H1 (cell line): ENCODE measurements around the gene BCKDHB. TPM values are rescaled to one million over a fixed set of nuclear protein-coding genes. Genes with fewer than 3 reads are reported as not detected.

Experiments
- CTCF ChIA-PET: fragments of 300-600 bp; sonication (Branson Sonifier 250); formaldehyde crosslinking; loops from one replicate; lab custom pipeline; 2021; ENCODE audit not compliant: partially characterized antibody; lab: Charles Lee
- POLR2A ChIA-PET: fragments of 300-600 bp; sonication (Branson Sonifier 250); formaldehyde crosslinking; loops from one replicate; lab custom pipeline; 2021; ENCODE audit warnings: inconsistent platforms; ENCODE audit not compliant: partially characterized antibody; lab: Charles Lee
- DNase-seq, 2 experiments: peaks; one replicate each; pipeline versions ENCODE4 v3.0.0 to v3.0.0-alpha.2; 2010 to 2022; ENCODE audit warnings: low spot score in 2 of 2, low read depth in 1 of 2, mixed read lengths in 1 of 2
- FAIRE-seq: peaks from 2 replicates; lab custom pipeline; 2011; peaks lifted over from hg19 to GRCh38; lab: Jason Lieb, UNC
- H2AFZ ChIP-seq: 2 replicates; pipeline ENCODE4 v1.8.1; 2012; ENCODE audit warnings: low read length, inconsistent platforms
- H2AK5ac ChIP-seq: 2 replicates; pipeline ENCODE4 v1.6.1; 2013; ENCODE audit warnings: low read depth, low read length
- H2BK120ac ChIP-seq: replicated peaks from 2 replicates; pipeline ENCODE3; 2013; ENCODE audit warnings: low read depth, low read length, inconsistent platforms
- H2BK12ac ChIP-seq: 2 replicates; pipeline ENCODE4 v1.6.1; 2013; ENCODE audit warnings: low read depth, low read length
- H2BK15ac ChIP-seq: 2 replicates; pipeline ENCODE4 v1.6.1; 2013; ENCODE audit warnings: low read length
- H2BK20ac ChIP-seq: 2 replicates; pipeline ENCODE4 v1.6.1; 2013; ENCODE audit warnings: low read length
- H2BK5ac ChIP-seq: 2 replicates; pipeline ENCODE4 v1.6.1; 2013; ENCODE audit warnings: low read depth, low read length
- H3K14ac ChIP-seq: 2 replicates; pipeline ENCODE4 v1.6.1; 2013; ENCODE audit warnings: inconsistent platforms; ENCODE audit not compliant: insufficient read length
- H3K18ac ChIP-seq: 2 replicates; pipeline ENCODE4 v1.6.1; 2013; ENCODE audit warnings: low read length; ENCODE audit errors: extremely low read depth
- H3K23ac ChIP-seq: 2 replicates; pipeline ENCODE4 v1.6.1; 2013; ENCODE audit warnings: inconsistent platforms; ENCODE audit not compliant: insufficient read length
- H3K23me2 ChIP-seq: 2 replicates; pipeline ENCODE4 v1.6.1; 2013; ENCODE audit warnings: low read depth, low read length
- H3K27ac ChIP-seq: 2 replicates; pipeline ENCODE4 v1.6.1; 2011; ENCODE audit warnings: low read depth, low read length, inconsistent platforms
- H3K27me3 ChIP-seq, 4 experiments: replicated peaks in 1 of 4; 1 replicate in 1 of 4; 2 replicates in 3 of 4; pipeline versions ENCODE4 v1.6.1 to v1.8.1; 2011 to 2013; ENCODE audit warnings: low read length in 3 of 4, mild to moderate bottlenecking in 3 of 4, inconsistent platforms in 2 of 4, mixed read lengths in 2 of 4, moderate library complexity in 1 of 4; ENCODE audit not compliant: control insufficient read depth in 3 of 4, insufficient read depth in 3 of 4; ENCODE audit errors: extremely low read depth in 1 of 4
- H3K36me3 ChIP-seq, 4 experiments: 2 replicates each; pipeline versions ENCODE4 v1.6.1 to v1.8.1; 2011 to 2013; ENCODE audit warnings: mild to moderate bottlenecking in 4 of 4, low read length in 3 of 4, moderate library complexity in 2 of 4, control low read depth in 1 of 4, inconsistent platforms in 1 of 4; ENCODE audit not compliant: insufficient read depth in 4 of 4, control insufficient read depth in 2 of 4
- H3K4ac ChIP-seq: replicated peaks from 2 replicates; pipeline ENCODE3; 2013; ENCODE audit warnings: low read length, low read depth, mixed read lengths, inconsistent platforms; ENCODE audit not compliant: insufficient read length
- H3K4me1 ChIP-seq, 4 experiments: replicated peaks in 1 of 4; 1 replicate in 1 of 4; 2 replicates in 3 of 4; pipeline versions ENCODE4 v1.6.1 to v1.8.1; 2011 to 2013; ENCODE audit warnings: low read length in 3 of 4, inconsistent platforms in 2 of 4, mixed read lengths in 1 of 4; ENCODE audit not compliant: insufficient read depth in 4 of 4, control insufficient read depth in 3 of 4
- H3K4me2 ChIP-seq, 2 experiments: 2 replicates each; pipeline versions ENCODE4 v1.6.1 to v1.8.1; 2011 to 2013; ENCODE audit warnings: low read depth in 2 of 2, low read length in 2 of 2, control low read depth in 1 of 2, inconsistent platforms in 1 of 2, mild to moderate bottlenecking in 1 of 2; ENCODE audit not compliant: insufficient read depth in 1 of 2
- H3K4me3 ChIP-seq, 4 experiments: fragments of 200-600, 300-600 bp in 1 of 4; sonication (generic), shearing (Covaris generic), sonication (Bioruptor Twin) in 1 of 4; 2 replicates each; pipeline versions ENCODE4 v1.5.1 to v1.8.1; 2011 to 2016; ENCODE audit warnings: low read length in 4 of 4, low read depth in 3 of 4, control low read depth in 2 of 4, inconsistent platforms in 2 of 4, mild to moderate bottlenecking in 2 of 4, mixed read lengths in 1 of 4, moderate library complexity in 1 of 4; ENCODE audit not compliant: insufficient read depth in 2 of 4; ENCODE audit errors: extremely low read depth in 1 of 4
- H3K56ac ChIP-seq: replicated peaks from 2 replicates; pipeline ENCODE3; 2013; ENCODE audit warnings: low read depth, mild to moderate bottlenecking, mixed read lengths, low read length, inconsistent platforms; ENCODE audit not compliant: insufficient read length
- H3K79me1 ChIP-seq: 2 replicates; pipeline ENCODE4 v1.6.1; 2013; ENCODE audit warnings: low read depth, low read length, control low read depth
- H3K79me2 ChIP-seq, 2 experiments: 2 replicates each; pipeline versions ENCODE4 v1.6.1 to v1.8.1; 2012 to 2013; ENCODE audit warnings: low read length in 2 of 2, mild to moderate bottlenecking in 2 of 2, inconsistent platforms in 1 of 2; ENCODE audit not compliant: insufficient read depth in 2 of 2, control insufficient read depth in 1 of 2
- H3K9ac ChIP-seq, 4 experiments: replicated peaks in 1 of 4; 1 replicate in 1 of 4; 2 replicates in 3 of 4; pipeline versions ENCODE4 v1.6.1 to v1.8.1; 2011 to 2013; ENCODE audit warnings: low read depth in 3 of 4, low read length in 3 of 4, control low read depth in 2 of 4, mild to moderate bottlenecking in 2 of 4, moderate library complexity in 2 of 4, inconsistent platforms in 1 of 4; ENCODE audit errors: extremely low read depth in 1 of 4
- H3K9me3 ChIP-seq, 2 experiments: 2 replicates each; pipeline versions ENCODE4 v1.6.1 to v1.8.1; 2012 to 2013; ENCODE audit warnings: mild to moderate bottlenecking in 2 of 2, moderate library complexity in 2 of 2, control low read depth in 1 of 2, inconsistent platforms in 1 of 2, low read depth in 1 of 2, low read length in 1 of 2, mixed read lengths in 1 of 2; ENCODE audit not compliant: insufficient read depth in 2 of 2
- H4K20me1 ChIP-seq, 2 experiments: replicated peaks in 1 of 2; 2 replicates each; pipeline versions ENCODE3 to v1.8.1; 2011 to 2013; ENCODE audit warnings: inconsistent platforms in 2 of 2, low read length in 2 of 2, mild to moderate bottlenecking in 1 of 2; ENCODE audit not compliant: insufficient read depth in 2 of 2, control insufficient read depth in 1 of 2
- H4K5ac ChIP-seq: 2 replicates; pipeline ENCODE4 v1.6.1; 2013; ENCODE audit warnings: low read length, low read depth, mixed read lengths, inconsistent platforms; ENCODE audit not compliant: insufficient read length
- H4K8ac ChIP-seq: 2 replicates; pipeline ENCODE4 v1.8.0; 2013; ENCODE audit warnings: mild to moderate bottlenecking, moderate library complexity, low read length, inconsistent platforms; ENCODE audit not compliant: insufficient read depth; ENCODE audit errors: extremely low read depth
- H4K91ac ChIP-seq: replicated peaks from 2 replicates; pipeline ENCODE3; 2013; ENCODE audit warnings: low read length, mixed read lengths, inconsistent platforms; ENCODE audit not compliant: insufficient read length
- KDM5A ChIP-seq: fragments of 200-600 bp; IDR thresholded peaks from 2 replicates; pipeline ENCODE4 v1.7.1; 2012; ENCODE audit warnings: mild to moderate bottlenecking, low read length, inconsistent platforms, mixed read lengths
- MAFK ChIP-seq: IDR thresholded peaks from 2 replicates; pipeline ENCODE4 v1.6.1; 2012; ENCODE audit warnings: low read depth, mild to moderate bottlenecking, improper control_type of control experiment, low read length
- NRF1 ChIP-seq: IDR thresholded peaks from 2 replicates; pipeline ENCODE4 v1.6.1; 2011; ENCODE audit warnings: mild to moderate bottlenecking, low read depth, low read length, improper control_type of control experiment
- RFX5 ChIP-seq: IDR thresholded peaks from 2 replicates; pipeline ENCODE4 v1.6.1; 2011; ENCODE audit warnings: low read depth, low read length, improper control_type of control experiment, borderline replicate concordance
- RXRA ChIP-seq: IDR thresholded peaks from 2 replicates; pipeline ENCODE4 v1.6.1; 2011; ENCODE audit warnings: low read depth, mild to moderate bottlenecking, low read length, moderate library complexity; ENCODE audit not compliant: insufficient read depth
- SIRT6 ChIP-seq: IDR thresholded peaks from one replicate; pipeline ENCODE4 v1.7.1; 2012; ENCODE audit warnings: low read length, inconsistent platforms
- WGBS, 2 experiments: shearing (Covaris generic) in 1 of 2; methylation state at CpG; one replicate each; pipeline versions ENCODE4 v1.1.6 to v1.1.7; 2013 to 2015; ENCODE audit warnings: low lambda C conversion rate in 2 of 2, mixed read lengths in 2 of 2, inconsistent platforms in 1 of 2, low coverage in 1 of 2, missing lambda C conversion rate in 1 of 2; ENCODE audit not compliant: insufficient replicate concordance in 2 of 2, insufficient coverage in 1 of 2, insufficient read length in 1 of 2; ENCODE audit errors: extremely low coverage in 1 of 2, missing lambda C conversion rate in 1 of 2; 5-methylcytosine and 5-hydroxymethylcytosine counted together
- polyA plus RNA-seq, 7 experiments: library from polyadenylated mRNA; depleted of rRNA in 3 of 7; stranded (reverse) in 5 of 7; unstranded in 2 of 7; fragments of >200 nt in 5 of 7; fragments of 200-250 nt in 2 of 7; gene quantifications; 1 replicate in 5 of 7; 2 replicates in 1 of 7; 4 replicates in 1 of 7; pipeline versions ENCODE4 v1.2.1 to v1.2.3, GENCODE V29; 2011 to 2013; ENCODE audit warnings: missing spikeins in 2 of 7, mixed read lengths in 2 of 7
- total RNA-seq: library from RNA; stranded (reverse); fragmentation: NEBNext Ultra II Directional; extraction: Animal tissue kit (Norgen Biotek cat#: 25700); gene quantifications from 2 replicates; pipeline ENCODE4 v1.2.1, GENCODE V29; 2021

The BCKDHB gene
- total and polyA plus RNA-seq, 2 of the 8 experiments (the other 6 are each of a cell fraction or from before 2014, with no cell fraction given), result 22.1 to 30.8 TPM

GRCh38 chr6:80382811-80383210 lies 276.3 kb downstream of the BCKDHB start:
- WGBS, 2 experiments, result 88% methylated on average over 2 of the region's 2 CpGs; no CpG with 5 or more reads in 1 of the 2 experiments
- no peaks in the 10 kb centered on the region for H3K79me2 ChIP-seq
- FAIRE-seq, result no peak
- no peaks in the 10 kb centered on the region for H3K27me3 ChIP-seq
- no peaks in the 10 kb centered on the region for H3K23me2 ChIP-seq
- H3K4me3 ChIP-seq, result no peak overlapping the region
- H3K36me3 ChIP-seq, result no peaks in the 10 kb centered on the region
- no peak overlapping the region for H2BK15ac ChIP-seq
- H2BK5ac ChIP-seq, result no peak overlapping the region
- no peak overlapping the region for H3K23ac ChIP-seq
- no peak for TF ChIP-seq MAFK
- TF ChIP-seq RXRA, result no peak
- no peak for TF ChIP-seq RFX5
- no peak for TF ChIP-seq NRF1
- no peak for TF ChIP-seq SIRT6
- TF ChIP-seq KDM5A, result no peak
- TF ChIP-seq, all 59 proteins: peak for 0
- Histone ChIP-seq H3K9me3 (no peaks in the 10 kb centered on the region), H3K79me1 (no peaks in the 10 kb centered on the region), H2BK120ac (no peak overlapping the region), H3K18ac (no peak overlapping the region), H2BK12ac (no peak overlapping the region), H4K20me1 (no peaks in the 10 kb centered on the region), H3K4ac (no peak overlapping the region), H4K91ac (no peak overlapping the region), H3K4me1 (no peaks in the 10 kb centered on the region), H3K4me2 (no peak overlapping the region), H4K8ac (no peak overlapping the region), H2AK5ac (no peak overlapping the region), H4K5ac (no peak overlapping the region), H2AFZ (no peak overlapping the region), H3K27ac (no peak overlapping the region), H2BK20ac (no peak overlapping the region), H3K14ac (no peak overlapping the region), H3K56ac (no peak overlapping the region), H3K9ac (no peak overlapping the region)
- ChIA-PET POLR2A (no interaction called here), CTCF (interaction anchor here (0.9 kb wide), 1 partner anchor 169 kb away, joined by 3 read pairs; no protein-coding TSS in a partner anchor)
- no peak for DNase-seq
